Non-pigmented ciliary epithelial cell (primary cell): Measurements from ENCODE around the gene GRM8.

Experiments
- DNase-seq: peaks from one replicate; pipeline ENCODE4 v3.0.0-alpha.2; 2010; ENCODE audit warnings: low read depth

GRM8 gene

DNA sequence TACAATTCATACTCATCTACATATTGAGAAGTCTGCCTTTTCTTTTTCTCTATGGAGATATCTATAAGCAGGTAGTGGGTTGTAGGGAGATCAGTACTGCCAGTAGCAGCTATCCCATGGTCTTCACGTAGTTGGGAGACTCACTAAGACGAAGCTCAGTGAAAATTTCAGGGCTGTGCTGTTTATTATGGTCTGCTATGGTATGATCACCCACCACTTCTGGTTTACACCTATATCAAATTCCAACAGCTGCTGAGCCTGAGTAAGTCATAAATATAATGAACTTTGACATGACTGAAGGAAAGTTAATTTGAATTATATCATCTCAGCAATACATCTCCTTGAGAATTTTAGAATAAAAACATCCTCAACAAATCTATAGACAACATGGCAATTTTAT, 741.7 kb downstream of the GRM8 start:
- no peak for DNase-seq

- no peak for DNase-seq
These were observed 751.1 kb downstream of the GRM8 start for GRCh38 chr7:126501617-126502016.

DNA sequence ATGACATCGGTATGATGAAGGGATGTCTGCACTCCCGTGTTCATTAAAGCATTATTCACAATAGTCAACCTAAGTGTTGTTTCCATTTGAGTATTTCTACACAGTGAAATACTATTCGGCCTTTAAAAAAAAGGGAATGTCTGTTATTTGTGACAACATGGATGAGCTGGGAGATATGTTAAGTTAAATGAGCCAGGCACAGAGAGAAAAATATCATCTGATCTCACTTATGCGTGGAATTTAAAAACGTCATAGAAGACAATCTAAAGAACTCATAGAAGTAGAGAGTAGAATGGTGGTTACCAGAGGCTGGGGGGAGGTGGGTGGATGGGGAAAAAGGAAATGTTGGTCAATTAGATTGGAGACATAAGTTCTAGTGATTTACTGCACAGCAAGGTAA, 753.3 kb downstream of the GRM8 start:
- DNase-seq, result no peak

DNA sequence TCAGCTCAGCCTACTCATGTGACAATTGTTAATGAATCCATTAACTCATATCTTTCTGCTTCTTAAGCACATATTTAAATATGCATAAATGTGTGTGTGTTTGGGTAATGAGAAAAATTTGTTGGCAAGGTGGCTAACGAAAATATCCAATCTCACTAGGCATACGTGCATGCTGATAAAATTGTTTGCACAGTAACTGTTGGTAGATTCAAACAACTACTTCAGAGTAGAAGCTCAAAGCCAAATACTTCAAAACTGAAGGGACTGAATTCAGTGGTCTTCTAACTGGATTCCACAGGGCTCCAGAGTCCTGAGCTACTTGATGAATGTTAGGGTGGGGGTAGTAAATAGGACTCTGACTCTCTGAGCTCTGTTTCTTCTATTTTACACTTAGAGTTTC, 757.0 kb downstream of the GRM8 start:
- DNase-seq, result no peak

- DNase-seq, result no peak
These were observed 757.7 kb downstream of the GRM8 start for GRCh38 chr7:126495001-126495400.

- DNase-seq, result no peak
These were observed 758.9 kb downstream of the GRM8 start for GRCh38 chr7:126493801-126494200.

DNA sequence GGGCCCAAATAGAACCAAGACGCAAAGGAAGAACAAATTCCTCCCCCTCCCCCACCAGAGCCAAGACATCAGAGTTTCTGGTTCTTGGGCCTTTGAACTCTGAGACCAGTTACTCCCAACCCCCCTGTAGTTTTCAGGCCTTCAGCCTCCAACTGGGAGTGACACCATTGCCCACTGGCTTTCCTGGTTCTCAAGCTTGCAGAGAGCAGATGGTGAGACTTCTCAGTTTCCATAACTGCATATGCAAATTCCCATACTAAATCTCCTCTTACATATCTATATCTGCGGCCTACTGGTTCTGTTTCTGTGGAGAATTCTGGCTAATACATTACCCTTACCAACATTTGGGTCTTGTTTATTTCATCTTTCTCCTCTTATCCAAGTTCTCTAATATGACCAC, 762.9 kb downstream of the GRM8 start:
- DNase-seq, result no peak

GRCh38 chr7:126487728-126488442, 764.9 kb downstream of the GRM8 start:
- DNase-seq, result no peak

GRCh38 chr7:126486806-126487205, 765.9 kb downstream of the GRM8 start:
- no peak for DNase-seq

DNA sequence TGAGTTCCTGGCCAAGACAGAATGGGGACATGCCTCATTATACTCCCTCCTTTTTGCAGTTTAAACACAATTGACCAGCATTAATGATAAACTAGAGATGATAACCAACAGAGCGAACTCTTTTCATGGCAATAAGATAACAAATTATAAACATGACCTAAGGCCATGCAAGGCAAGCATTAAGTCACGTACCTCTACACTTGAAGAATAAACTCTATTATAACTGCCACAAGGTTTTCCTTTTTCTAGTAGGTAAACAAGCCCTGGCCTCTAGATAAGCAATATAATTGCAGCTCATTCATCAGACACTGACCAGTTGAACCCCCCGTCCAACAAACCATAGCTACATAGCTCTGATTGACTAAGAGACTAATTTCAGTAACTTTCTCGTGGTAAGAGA, 767.0 kb downstream of the GRM8 start:
- DNase-seq, result no peak

GRCh38 chr7:126483972-126484371, 768.8 kb downstream of the GRM8 start:
- DNase-seq, result no peak

- no peak for DNase-seq
These were observed 779.9 kb downstream of the GRM8 start for GRCh38 chr7:126472825-126473224.

DNA sequence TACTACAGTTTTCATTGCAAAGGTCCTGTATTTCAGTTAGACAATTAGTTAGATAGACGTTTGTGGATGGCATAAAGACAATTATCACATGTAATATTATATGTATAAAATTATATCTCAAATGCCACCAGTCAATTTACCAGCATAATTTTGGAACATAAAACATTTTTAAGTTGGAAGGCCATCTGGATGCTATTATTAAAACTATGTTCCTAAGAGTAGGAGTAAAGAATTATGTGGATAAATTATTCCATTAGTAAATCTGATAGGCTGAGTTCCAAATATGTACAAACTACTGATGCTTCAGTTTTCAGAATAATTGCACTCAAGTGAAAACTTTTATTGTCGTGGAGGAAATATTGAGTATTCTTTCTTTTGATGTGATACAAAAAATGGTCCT, 790.3 kb downstream of the GRM8 start:
- no peak for DNase-seq

- DNase-seq, result no peak
These were observed 792.1 kb downstream of the GRM8 start for GRCh38 chr7:126460664-126461063.

GRCh38 chr7:126453104-126453503, 799.6 kb downstream of the GRM8 start:
- DNase-seq, result no peak

DNA sequence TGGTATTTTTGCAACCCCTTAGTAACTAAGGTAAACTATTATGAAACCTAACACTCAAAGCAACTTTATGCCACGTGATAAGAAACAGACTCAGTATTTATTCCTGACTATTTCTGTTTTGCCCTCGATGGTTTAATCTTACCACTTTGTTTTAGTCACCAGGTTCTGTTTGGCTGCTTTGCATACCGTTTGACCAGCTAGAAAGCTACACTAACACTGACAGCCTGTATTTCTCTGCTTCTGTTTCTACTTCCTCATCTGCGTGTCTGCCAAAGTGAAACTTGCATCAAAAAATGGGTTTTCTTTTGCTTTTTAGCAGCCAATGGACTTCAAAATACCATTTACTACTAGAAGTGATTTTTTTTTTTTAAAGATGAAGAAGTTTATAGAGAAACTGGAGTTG, 802.5 kb downstream of the GRM8 start:
- no peak for DNase-seq

- no peak for DNase-seq
These were observed 803.0 kb downstream of the GRM8 start for GRCh38 chr7:126449611-126450268.

- no peak for DNase-seq
These were observed 804.8 kb downstream of the GRM8 start for GRCh38 chr7:126447984-126448383.

GRCh38 chr7:126445991-126446390, 806.8 kb downstream of the GRM8 start:
- DNase-seq, result no peak

GRCh38 chr7:126443951-126444350, 808.8 kb downstream of the GRM8 start:
- no peak for DNase-seq

DNA sequence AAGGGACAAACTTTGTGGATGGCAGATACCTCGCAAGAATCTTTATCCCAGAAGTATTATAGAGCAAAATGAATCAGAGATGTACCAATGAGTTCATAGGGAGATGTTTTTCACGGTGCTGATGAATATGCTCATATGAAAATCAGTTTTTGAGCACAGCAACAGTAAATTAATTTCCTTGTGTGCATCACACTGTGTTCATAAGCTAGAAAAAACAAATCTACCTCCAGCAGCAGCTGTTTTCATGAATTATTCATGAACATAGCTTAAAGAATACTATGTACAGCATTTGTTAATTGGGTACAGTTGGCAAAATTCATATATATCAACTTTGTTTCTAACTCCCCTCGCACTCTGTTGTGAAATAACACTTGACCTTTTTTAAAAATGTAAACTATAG, 809.8 kb downstream of the GRM8 start:
- no peak for DNase-seq

- DNase-seq, result no peak
These were observed 811.0 kb downstream of the GRM8 start for GRCh38 chr7:126441745-126442144.

DNA sequence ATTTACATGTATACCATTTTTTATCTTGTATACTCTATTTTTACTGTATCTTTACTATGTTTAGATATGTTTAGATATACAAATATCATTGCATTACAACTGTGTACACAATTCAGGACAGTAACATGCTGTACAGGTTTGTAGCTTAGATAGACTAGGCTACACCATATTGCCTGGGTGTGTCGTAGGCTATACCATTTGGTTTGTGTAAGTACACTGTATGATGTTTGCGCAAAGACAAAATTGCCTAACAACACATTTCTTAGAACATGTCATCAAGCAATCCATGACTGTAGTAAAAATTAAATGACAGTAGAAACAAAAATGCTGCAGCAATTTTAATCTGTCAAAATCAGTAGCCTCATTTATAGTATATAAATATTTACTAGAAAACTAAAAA, 812.2 kb downstream of the GRM8 start:
- no peak for DNase-seq
